NCI-H2107 treated with DMSO at 0.1 percent for 48 hours (cell line): ENCODE data around the gene WIPF3.

Experiments used
- DNase-seq: peaks from one replicate; lab custom pipeline; 2025; ENCODE audit not compliant: unreplicated experiment; lab: John Stamatoyannopoulos, UW

Gene WIPF3

GRCh38 chr7:29847496-29847895, 41.2 kb downstream of the WIPF3 start:
- DNase-seq, result no peak

DNA sequence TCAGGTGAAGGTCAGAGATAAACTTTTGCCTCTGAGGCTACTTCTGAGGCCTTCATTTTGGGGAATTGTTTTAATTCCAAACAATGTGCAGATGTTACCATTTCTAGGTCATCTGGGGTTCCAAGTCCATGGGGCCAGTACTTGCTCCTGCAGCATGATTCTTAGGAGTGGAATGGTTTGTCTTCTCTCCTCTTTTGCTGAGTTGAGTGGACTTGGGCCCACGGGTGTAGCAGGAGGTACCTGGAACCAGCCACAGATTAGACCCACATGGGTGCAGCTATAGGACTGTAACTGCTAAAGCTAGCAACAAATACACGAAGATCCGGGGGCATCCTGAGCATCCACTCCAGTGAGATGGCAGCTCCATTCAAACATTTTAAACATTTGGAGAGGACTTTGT, 41.6 kb downstream of the WIPF3 start:
- DNase-seq, result no peak

DNA sequence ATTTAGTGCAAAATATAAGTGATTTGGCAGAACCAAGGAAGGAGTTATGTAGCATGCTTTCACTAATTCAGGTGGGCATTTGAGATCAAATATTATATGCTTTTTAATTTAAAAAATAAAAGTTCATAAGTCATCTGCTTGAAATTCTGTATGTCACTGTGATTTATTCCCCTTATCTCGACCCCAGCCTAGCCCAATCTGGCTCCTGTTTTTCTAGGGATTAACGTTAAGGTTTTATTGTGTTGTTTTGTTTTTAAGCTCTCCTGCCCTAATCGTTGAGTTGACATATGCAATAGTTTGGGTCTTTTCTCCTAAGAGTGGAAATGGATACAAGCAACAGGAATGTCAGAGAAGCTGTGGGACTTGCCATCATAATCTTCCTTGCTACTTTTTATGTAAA, 42.6 kb downstream of the WIPF3 start:
- DNase-seq, result no peak

- DNase-seq, result no peak
These were observed 45.2 kb downstream of the WIPF3 start for GRCh38 chr7:29851487-29851886.

DNA sequence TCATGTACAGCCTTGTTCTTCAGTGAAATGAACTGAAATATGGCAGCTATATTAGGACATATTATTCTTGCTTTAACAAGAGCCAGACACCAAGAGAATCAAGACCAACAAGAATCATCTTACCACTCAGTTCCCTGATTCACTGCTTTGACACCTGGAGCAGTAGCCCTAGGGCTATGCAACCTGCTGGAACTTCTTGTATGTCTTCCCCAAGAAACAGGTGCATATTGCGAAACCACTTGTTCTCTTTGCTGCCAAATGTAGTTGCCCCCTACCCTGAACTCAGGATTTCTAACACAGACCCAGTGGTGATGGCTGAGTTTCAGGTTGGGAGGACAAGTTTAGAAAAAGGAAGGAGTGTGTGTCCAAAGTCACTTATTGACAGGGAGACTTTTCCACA, 46.1 kb downstream of the WIPF3 start:
- no peak for DNase-seq

- peak; percentile 67 for DNase-seq
These were observed 46.8 kb downstream of the WIPF3 start for GRCh38 chr7:29853072-29853471.

GRCh38 chr7:29853789-29854188, 47.5 kb downstream of the WIPF3 start:
- peak; percentile 75 for DNase-seq

- peak; percentile 93 for DNase-seq
These were observed 48.1 kb downstream of the WIPF3 start for GRCh38 chr7:29854257-29854938.

GRCh38 chr7:29857654-29858053, 51.3 kb downstream of the WIPF3 start:
- no peak for DNase-seq

DNA sequence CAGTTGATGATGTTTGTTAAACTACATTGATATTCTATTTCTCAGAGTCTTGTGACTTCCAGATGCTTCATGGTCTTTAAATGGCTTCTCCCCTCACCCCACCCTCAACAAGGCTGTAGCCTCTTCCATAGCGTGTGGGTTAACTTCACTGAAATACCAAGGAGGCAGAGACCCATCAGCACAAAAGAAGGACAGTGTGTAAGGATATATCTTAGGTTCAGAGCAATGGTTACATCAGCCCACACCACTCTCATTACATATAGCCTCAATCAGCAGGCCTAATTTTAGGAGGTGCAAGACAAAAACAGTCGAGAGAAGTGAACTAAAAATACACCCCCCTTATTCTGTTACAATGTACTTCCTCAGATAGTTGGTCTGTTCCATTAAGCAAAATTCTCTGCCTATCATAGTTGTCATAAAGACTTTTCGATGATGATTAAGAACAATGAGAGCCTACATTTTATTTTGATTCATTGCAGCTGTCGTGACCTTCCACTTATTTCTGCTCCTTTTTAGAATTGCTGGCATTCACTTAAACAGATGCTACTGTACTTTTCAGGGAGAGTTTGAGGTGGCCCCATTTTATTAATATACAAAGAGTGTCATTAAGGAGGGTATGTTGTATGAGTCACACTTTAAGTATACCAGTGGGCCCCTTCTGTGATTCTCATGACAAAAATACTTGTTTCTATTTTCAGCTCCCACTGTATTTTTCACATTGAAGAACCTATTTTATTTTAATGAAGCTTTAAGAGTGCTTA, 52.1 kb downstream of the WIPF3 start:
- DNase-seq, result no peak

DNA sequence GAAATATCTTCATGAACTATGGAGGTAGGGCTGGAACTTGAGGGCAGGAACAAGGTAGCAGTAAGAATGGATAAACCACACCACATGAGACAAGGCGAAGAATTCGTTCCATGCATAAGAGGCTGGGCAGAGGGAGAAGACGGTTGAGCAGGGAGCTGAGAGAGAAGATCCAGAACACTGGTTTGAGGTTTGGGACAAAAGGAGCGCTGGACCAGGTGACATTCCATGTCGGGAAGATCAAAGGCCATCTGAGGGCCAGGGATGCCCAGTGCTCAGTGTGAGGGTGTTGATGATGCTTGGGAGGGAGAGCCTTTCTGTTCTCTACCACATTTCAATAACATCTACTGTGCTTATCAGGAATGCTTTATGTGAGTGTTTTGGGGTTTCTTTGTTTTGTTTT, 52.8 kb downstream of the WIPF3 start:
- DNase-seq, result no peak

- DNase-seq, result no peak
These were observed 53.3 kb downstream of the WIPF3 start for GRCh38 chr7:29859524-29860185.

DNA sequence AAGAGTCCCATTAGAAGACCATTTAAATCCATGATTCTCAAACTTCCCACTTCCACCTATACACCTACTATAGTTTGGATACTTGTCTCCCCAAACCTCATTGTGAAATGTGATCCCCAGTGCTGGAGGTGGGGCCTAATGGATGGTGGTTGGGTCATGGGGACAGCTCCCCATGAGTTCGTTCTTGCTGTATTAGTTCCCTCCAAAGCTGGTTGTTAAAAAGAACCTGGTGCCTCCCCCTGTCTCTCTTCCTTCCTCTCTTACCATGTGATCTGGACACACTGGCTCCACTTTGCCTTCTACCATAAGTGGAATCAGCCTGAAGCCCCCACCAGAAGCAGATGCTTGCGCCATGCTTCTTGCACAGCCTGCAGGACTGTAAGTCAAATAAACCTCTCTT, 53.9 kb downstream of the WIPF3 start:
- no peak for DNase-seq

DNA sequence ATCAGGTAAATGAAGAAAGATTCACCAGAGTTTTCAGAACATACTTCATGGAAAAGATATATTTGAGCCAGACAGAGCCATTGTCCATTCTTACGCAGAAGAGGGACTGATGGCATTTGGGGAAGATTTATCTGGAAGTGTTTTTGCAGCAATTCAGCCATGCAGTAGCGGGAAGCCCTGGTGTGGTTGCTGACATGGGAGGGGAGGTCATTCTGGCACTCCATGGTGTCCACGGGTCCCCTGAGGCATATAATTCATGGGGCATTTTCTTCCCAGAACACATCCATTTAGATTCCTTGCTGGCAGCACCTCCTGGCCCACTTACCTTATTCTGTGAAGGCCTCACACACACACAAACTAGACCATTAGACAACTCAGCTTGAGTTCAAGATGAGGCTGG, 55.6 kb downstream of the WIPF3 start:
- DNase-seq, result no peak

DNA sequence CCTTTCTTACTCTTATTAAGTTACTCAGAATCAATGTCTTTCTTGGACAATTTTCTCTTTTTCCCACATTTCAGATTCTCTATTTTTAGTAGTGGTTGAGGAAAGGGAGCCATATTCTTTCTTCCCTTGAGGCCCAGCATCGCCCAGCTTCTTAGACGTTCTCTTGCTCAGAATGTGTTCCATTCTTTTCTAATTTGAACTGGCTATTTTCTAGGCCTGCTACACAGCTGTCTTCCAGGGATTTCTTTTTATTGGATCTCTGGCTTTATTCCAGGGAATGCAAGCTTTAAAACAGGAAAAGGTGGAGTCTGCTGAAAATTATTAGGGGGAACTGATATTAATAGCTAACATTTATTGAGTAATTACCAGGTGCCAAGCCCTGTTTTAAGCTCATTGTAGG, 58.3 kb downstream of the WIPF3 start:
- no peak for DNase-seq

- DNase-seq, result no peak
These were observed 59.2 kb downstream of the WIPF3 start for GRCh38 chr7:29865526-29865925.

DNA sequence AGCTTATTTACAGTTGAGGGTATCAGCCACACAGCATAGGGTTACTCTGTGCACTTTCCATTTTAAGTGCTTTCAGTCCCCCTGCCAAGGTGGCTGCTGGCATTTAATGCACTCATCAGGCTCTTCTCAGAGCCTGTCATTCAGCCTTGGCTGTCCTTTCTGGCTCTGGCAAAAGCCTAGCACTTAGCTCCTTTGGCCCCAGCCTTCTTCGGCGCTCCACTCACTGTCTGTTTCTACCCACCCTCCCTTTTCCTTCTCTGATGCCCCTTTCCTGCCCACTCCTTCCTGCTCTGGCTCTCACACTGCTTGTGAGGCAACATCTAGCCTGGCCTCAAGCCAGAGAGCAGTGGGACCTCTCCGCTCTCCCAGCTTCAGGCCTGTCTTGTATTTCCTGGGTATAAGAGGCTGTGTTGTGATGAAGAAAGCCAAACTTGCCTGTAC, 60.2 kb downstream of the WIPF3 start:
- DNase-seq, result peak; percentile 16

DNA sequence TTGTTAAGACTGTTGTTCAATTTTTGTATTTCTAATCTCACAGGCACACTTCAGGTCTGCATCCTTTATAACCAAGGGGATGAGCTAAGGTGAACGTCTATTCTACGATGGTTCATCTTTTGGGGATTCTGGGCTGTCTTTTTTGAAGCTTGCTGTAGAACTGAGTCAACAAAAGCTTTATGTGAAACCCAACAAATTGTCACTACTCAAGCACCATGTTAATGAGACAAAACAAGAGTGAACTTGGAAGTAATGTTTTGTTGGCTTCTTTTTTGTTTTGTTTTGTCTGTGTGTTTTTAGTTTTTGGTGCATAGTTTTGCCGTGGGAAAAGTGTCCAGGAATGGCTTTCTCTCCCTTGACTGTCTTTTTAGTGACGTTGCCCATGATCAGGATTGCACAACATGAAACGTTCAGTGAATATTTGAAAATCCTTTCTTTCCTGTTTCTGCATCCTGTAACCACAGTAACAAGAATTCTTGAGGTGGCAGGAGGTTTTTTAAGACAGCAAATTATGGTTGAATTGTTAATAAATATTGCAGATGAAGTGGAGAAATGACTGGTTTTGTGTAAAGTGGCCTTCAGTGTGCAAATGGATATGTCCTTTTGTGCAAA, 65.6 kb downstream of the WIPF3 start:
- DNase-seq, result no peak

GRCh38 chr7:29873644-29874294, 67.5 kb downstream of the WIPF3 start:
- no peak for DNase-seq

GRCh38 chr7:29875741-29876140, 69.4 kb downstream of the WIPF3 start:
- DNase-seq, result no peak

DNA sequence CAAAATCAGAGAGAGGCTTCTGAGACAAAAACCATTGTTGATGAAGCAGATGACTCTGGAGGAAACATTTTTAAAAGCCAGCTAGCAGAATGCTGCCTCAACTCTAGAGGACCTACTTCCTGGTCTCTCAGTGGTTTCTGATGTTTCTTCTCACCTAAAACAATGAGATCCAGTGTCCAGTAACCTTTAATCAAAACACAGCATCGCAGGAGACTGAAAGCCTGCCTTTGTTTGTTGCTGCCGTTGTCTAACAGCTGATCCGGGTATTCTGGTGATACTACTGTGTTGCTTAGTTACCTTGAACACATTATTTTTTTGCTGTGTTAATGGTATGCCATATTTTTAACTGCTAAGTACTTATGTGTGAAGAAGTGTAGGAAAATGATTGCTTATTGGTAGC, 70.9 kb downstream of the WIPF3 start:
- DNase-seq, result peak; percentile 42
